WI38 (cell line): Measurements from ENCODE around the gene MAP3K8.

Experiments used
- H3K4me3 ChIP-seq: 2 replicates; pipeline ENCODE4 v1.5.1; 2011; ENCODE audit warnings: low read depth, mild to moderate bottlenecking, control low read depth, low read length
- CTCF ChIP-seq: IDR thresholded peaks from 2 replicates; pipeline ENCODE4 v1.5.1; 2012; ENCODE audit warnings: low read depth, mild to moderate bottlenecking, control low read depth, low read length

The MAP3K8 gene

DNA sequence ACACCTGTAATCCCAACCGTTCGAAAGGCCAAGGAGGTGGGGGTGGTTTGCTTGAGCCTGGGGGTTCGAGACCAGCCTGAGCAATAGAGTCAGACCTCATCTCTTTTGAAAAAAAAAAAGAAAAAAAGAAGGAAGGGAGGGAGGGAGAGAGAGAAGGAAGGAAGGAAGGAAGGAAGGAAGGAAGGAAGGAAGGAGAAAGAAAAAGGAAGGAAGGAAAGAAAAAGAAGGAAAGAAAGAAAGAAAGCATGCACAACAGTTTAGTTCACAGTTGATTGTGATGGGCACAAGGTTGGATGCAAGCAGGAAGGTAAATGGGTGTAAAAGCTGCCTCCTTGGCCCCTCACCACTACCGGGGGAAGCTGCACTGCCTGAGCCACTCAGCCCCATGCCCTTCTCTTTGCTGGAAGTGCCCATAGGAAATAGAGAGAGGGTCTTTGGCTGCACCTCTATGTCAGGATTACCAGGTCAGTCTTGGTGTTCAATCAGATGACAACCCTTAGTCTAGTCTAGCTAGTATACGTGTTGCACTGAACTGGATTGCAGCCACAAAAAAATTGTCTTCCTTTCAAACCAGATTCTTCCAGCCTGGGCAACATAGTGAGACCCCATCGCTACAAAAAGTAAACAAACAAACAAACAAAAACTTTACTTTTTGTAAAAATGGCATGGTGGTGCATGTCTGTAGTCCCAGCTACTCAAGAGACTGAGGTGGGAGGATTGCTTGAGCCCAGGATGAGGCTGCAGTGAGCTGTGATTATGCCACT is 20.0 kb downstream of the MAP3K8 start:
- no peak for TF ChIP-seq CTCF
- no peak overlapping the region for H3K4me3 ChIP-seq

DNA sequence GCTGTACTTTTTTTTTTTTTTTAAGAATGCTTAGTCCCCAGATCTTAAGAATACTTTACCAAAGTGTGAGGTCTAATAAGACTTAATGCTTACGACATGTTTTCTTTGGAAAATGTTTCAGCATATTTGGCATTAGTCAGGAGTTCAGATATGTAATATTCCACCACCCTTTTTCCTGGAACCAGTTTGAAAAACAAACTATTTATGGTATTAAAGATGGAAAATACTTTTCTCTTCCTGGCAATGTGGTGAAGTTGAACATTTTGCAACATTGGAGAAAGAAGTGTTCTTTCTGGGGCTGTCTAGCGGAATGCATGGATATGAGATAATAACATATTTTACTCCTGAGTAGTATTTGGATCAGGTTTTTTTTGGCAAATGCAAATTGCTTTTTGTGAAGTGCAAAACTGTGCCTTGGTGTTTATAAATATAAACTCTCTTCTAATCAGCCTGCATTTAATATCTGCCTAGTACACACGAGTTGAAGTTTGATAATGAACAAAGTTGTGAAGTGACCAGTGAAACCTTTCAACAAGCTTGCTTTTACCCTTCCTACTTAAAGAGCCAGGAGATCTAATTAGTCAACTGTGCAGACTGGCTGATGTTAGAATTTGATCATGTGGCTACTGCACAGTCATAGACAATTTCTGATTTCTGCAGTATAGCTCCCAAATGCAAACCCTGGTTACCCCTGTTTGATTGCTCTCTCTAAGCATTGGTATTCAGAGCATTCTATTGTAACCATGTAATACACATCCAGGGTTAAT is 20.9 kb downstream of the MAP3K8 start:
- TF ChIP-seq CTCF = no peak
- H3K4me3 ChIP-seq = no peak overlapping the region

DNA sequence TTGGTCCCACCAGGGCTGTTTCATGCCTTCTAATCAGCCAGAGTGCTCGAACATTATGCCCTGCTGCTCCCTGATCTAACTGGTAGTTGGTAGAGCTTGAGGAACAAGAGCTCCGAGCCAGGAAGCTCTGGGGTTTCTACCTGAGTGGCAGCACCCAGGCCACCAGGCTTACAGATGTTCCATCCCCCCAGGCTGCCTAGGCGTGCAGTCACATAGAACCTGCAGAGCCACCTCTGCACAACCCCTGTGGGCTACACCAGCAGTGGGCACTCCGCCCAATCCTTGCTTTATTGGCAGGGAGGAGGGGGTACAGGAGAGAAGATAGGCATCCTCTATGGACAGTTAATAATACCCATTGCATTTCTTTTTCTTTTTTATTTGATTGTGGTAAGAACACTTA is 21.8 kb downstream of the MAP3K8 start:
- H3K4me3 ChIP-seq = no peak overlapping the region

GRCh38 chr10:30456266-30456665 is 22.3 kb downstream of the MAP3K8 start:
- no peak for TF ChIP-seq CTCF
- H3K4me3 ChIP-seq = no peak overlapping the region

More for the DNA sequence above, 21.8 kb downstream of the MAP3K8 start:
- TF ChIP-seq CTCF = no peak

- H3K4me3 ChIP-seq = no peak overlapping the region
- TF ChIP-seq CTCF = no peak
These were observed 25.3 kb downstream of the MAP3K8 start for GRCh38 chr10:30459283-30459682.

DNA sequence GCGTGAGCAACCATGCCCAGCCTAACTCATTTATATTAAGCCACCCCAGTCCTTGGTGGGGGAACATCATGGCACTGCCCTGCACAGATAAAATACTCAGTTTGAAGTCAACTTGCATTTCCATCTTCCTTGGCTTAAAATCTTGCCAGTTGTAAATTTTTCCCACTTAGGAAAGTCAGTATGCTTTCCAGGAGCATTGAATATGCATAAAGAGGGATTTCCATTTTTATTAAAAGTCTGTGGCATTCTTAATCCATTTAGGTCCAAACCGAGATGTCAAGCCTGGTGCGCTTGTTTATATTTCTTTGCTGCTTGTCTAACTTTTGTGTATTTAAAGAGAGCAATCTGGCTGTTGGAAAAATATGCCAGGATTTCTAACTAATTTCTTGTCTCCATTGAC is 26.1 kb downstream of the MAP3K8 start:
- H3K4me3 ChIP-seq = no peak overlapping the region

More for the DNA sequence above, 26.1 kb downstream of the MAP3K8 start:
- TF ChIP-seq CTCF = no peak
